Measurements from ENCODE around the gene SIK2.

SIK2 gene

GRCh38 chr11:111570796-111571195 is 31.5 kb upstream of the SIK2 start:
- no peaks in the 10 kb centered on the region for H3K9me3 Mint-ChIP-seq
- no peak overlapping the region for H3K27ac Mint-ChIP-seq (ENCODE audit: low read depth)
- H3K27me3 Mint-ChIP-seq = peaks cover 32% of the 10 kb centered on the region
- no peaks in the 10 kb centered on the region for H3K4me1 Mint-ChIP-seq
- no peak overlapping the region for H3K4me3 Mint-ChIP-seq
- DNase-seq (ENCODE audit: low spot score in 2 of 2) (no peak), ATAC-seq (replicated peaks; ENCODE audit: extremely low read depth, poor library complexity, severe bottlenecking) (no peak)
- H3K36me3 Mint-ChIP-seq (ENCODE audit: insufficient read depth) = no peaks in the 10 kb centered on the region

- ATAC-seq (replicated peaks; ENCODE audit: extremely low read depth, poor library complexity, severe bottlenecking) = no peak
- no peak overlapping the region for H3K27ac Mint-ChIP-seq (ENCODE audit: low read depth)
These were observed 30.3 kb upstream of the SIK2 start for GRCh38 chr11:111571829-111572501.

GRCh38 chr11:111572581-111572980 is 29.7 kb upstream of the SIK2 start:
- Mint-ChIP-seq H3K9me3 (no peaks in the 10 kb centered on the region), H3K27ac (ENCODE audit: low read depth) (no peak overlapping the region), H3K27me3 (peaks cover 32% of the 10 kb centered on the region), H3K4me1 (no peaks in the 10 kb centered on the region), H3K4me3 (no peak overlapping the region), H3K36me3 (ENCODE audit: insufficient read depth) (no peaks in the 10 kb centered on the region)
- ATAC-seq (replicated peaks; ENCODE audit: extremely low read depth, poor library complexity, severe bottlenecking) = no peak
- DNase-seq (ENCODE audit: low spot score in 2 of 2) = no peak

More at GRCh38 chr11:111571829-111572501, 30.3 kb upstream of the SIK2 start:
- DNase-seq (ENCODE audit: low spot score in 2 of 2) = no peak
- Mint-ChIP-seq H3K9me3 (no peaks in the 10 kb centered on the region), H3K4me3 (no peak overlapping the region), H3K36me3 (ENCODE audit: insufficient read depth) (no peaks in the 10 kb centered on the region), H3K4me1 (no peaks in the 10 kb centered on the region), H3K27me3 (peaks cover 32% of the 10 kb centered on the region)

GRCh38 chr11:111573821-111574249 is 28.4 kb upstream of the SIK2 start:
- no peak for DNase-seq (ENCODE audit: low spot score in 2 of 2)
- H3K4me1 Mint-ChIP-seq = no peaks in the 10 kb centered on the region
- H3K27me3 Mint-ChIP-seq = peaks cover 32% of the 10 kb centered on the region
- no peaks in the 10 kb centered on the region for H3K36me3 Mint-ChIP-seq (ENCODE audit: insufficient read depth)
- ATAC-seq (replicated peaks; ENCODE audit: extremely low read depth, poor library complexity, severe bottlenecking) = no peak
- H3K4me3 Mint-ChIP-seq = no peak overlapping the region
- no peaks in the 10 kb centered on the region for H3K9me3 Mint-ChIP-seq
- peak overlapping the region; percentile 30 for H3K27ac Mint-ChIP-seq (ENCODE audit: low read depth)

- Mint-ChIP-seq H3K27ac (ENCODE audit: low read depth) (peak overlapping the region; percentile 30), H3K27me3 (peaks cover 32% of the 10 kb centered on the region), H3K4me1 (no peaks in the 10 kb centered on the region), H3K9me3 (no peaks in the 10 kb centered on the region), H3K36me3 (ENCODE audit: insufficient read depth) (peaks cover 1% of the 10 kb centered on the region), H3K4me3 (peak overlapping the region; percentile 47)
- DNase-seq (ENCODE audit: low spot score in 2 of 2) = no peak
- ATAC-seq (replicated peaks; ENCODE audit: extremely low read depth, poor library complexity, severe bottlenecking) = no peak
These were observed 27.6 kb upstream of the SIK2 start for GRCh38 chr11:111574373-111575225.

- Mint-ChIP-seq H3K4me1 (no peaks in the 10 kb centered on the region), H3K36me3 (ENCODE audit: insufficient read depth) (peaks cover 1% of the 10 kb centered on the region), H3K27me3 (peaks cover 22% of the 10 kb centered on the region), H3K9me3 (no peaks in the 10 kb centered on the region), H3K27ac (ENCODE audit: low read depth) (no peak overlapping the region), H3K4me3 (no peak overlapping the region)
- ATAC-seq (replicated peaks; ENCODE audit: extremely low read depth, poor library complexity, severe bottlenecking) = no peak
- no peak for DNase-seq (ENCODE audit: low spot score in 2 of 2)
These were observed 26.5 kb upstream of the SIK2 start for GRCh38 chr11:111575740-111576139.

- Mint-ChIP-seq H3K27ac (ENCODE audit: low read depth) (no peak overlapping the region), H3K36me3 (ENCODE audit: insufficient read depth) (peaks cover 1% of the 10 kb centered on the region), H3K9me3 (no peaks in the 10 kb centered on the region), H3K27me3 (peaks cover under 1% of the 10 kb centered on the region), H3K4me1 (no peaks in the 10 kb centered on the region), H3K4me3 (no peak overlapping the region)
- DNase-seq (ENCODE audit: low spot score in 2 of 2) (no peak), ATAC-seq (replicated peaks; ENCODE audit: extremely low read depth, poor library complexity, severe bottlenecking) (no peak)
These were observed 24.4 kb upstream of the SIK2 start for GRCh38 chr11:111577821-111578220.

GRCh38 chr11:111581341-111581740 is 20.9 kb upstream of the SIK2 start:
- ATAC-seq (replicated peaks; ENCODE audit: extremely low read depth, poor library complexity, severe bottlenecking) (no peak), DNase-seq (ENCODE audit: low spot score in 2 of 2) (no peak)
- Mint-ChIP-seq H3K36me3 (ENCODE audit: insufficient read depth) (peaks cover 4% of the 10 kb centered on the region), H3K4me1 (no peaks in the 10 kb centered on the region), H3K27ac (ENCODE audit: low read depth) (no peak overlapping the region), H3K9me3 (no peaks in the 10 kb centered on the region), H3K27me3 (no peaks in the 10 kb centered on the region), H3K4me3 (no peak overlapping the region)

- Mint-ChIP-seq H3K27ac (ENCODE audit: low read depth) (no peak overlapping the region), H3K36me3 (ENCODE audit: insufficient read depth) (peaks cover 4% of the 10 kb centered on the region), H3K27me3 (no peaks in the 10 kb centered on the region), H3K4me3 (no peak overlapping the region), H3K9me3 (no peaks in the 10 kb centered on the region), H3K4me1 (no peaks in the 10 kb centered on the region)
- DNase-seq (ENCODE audit: low spot score in 2 of 2) (no peak), ATAC-seq (replicated peaks; ENCODE audit: extremely low read depth, poor library complexity, severe bottlenecking) (no peak)
These were observed 20.1 kb upstream of the SIK2 start for GRCh38 chr11:111582163-111582562.

- DNase-seq (ENCODE audit: low spot score in 2 of 2) = no peak
- Mint-ChIP-seq H3K36me3 (ENCODE audit: insufficient read depth) (peaks cover 4% of the 10 kb centered on the region), H3K27me3 (no peaks in the 10 kb centered on the region), H3K9me3 (no peaks in the 10 kb centered on the region), H3K4me1 (no peaks in the 10 kb centered on the region), H3K27ac (ENCODE audit: low read depth) (no peak overlapping the region), H3K4me3 (no peak overlapping the region)
- ATAC-seq (replicated peaks; ENCODE audit: extremely low read depth, poor library complexity, severe bottlenecking) = no peak
These were observed 19.4 kb upstream of the SIK2 start for GRCh38 chr11:111582881-111583280.

- DNase-seq (ENCODE audit: low spot score in 2 of 2) (no peak), ATAC-seq (replicated peaks; ENCODE audit: extremely low read depth, poor library complexity, severe bottlenecking) (no peak)
- no peaks in the 10 kb centered on the region for H3K9me3 Mint-ChIP-seq
- no peaks in the 10 kb centered on the region for H3K4me1 Mint-ChIP-seq
- H3K27ac Mint-ChIP-seq (ENCODE audit: low read depth) = no peak overlapping the region
- peaks cover 2% of the 10 kb centered on the region for H3K36me3 Mint-ChIP-seq (ENCODE audit: insufficient read depth)
- no peaks in the 10 kb centered on the region for H3K27me3 Mint-ChIP-seq
- H3K4me3 Mint-ChIP-seq = no peak overlapping the region
These were observed 16.9 kb upstream of the SIK2 start for GRCh38 chr11:111585371-111585770.

GRCh38 chr11:111586388-111586831 is 15.8 kb upstream of the SIK2 start:
- ATAC-seq (replicated peaks; ENCODE audit: extremely low read depth, poor library complexity, severe bottlenecking) = peak; percentile 52
- Mint-ChIP-seq H3K36me3 (ENCODE audit: insufficient read depth) (peaks cover 2% of the 10 kb centered on the region), H3K27ac (ENCODE audit: low read depth) (no peak overlapping the region), H3K27me3 (no peaks in the 10 kb centered on the region), H3K4me3 (no peak overlapping the region), H3K4me1 (no peaks in the 10 kb centered on the region), H3K9me3 (no peaks in the 10 kb centered on the region)
- peak in 1 of 2 donors; percentile 22 for DNase-seq (ENCODE audit: low spot score in 2 of 2)

GRCh38 chr11:111589114-111589513 is 13.1 kb upstream of the SIK2 start:
- peaks cover 2% of the 10 kb centered on the region for H3K36me3 Mint-ChIP-seq (ENCODE audit: insufficient read depth)
- H3K4me3 Mint-ChIP-seq = no peak overlapping the region
- no peaks in the 10 kb centered on the region for H3K9me3 Mint-ChIP-seq
- ATAC-seq (replicated peaks; ENCODE audit: extremely low read depth, poor library complexity, severe bottlenecking) (no peak), DNase-seq (ENCODE audit: low spot score in 2 of 2) (no peak)
- H3K27me3 Mint-ChIP-seq = no peaks in the 10 kb centered on the region
- no peaks in the 10 kb centered on the region for H3K4me1 Mint-ChIP-seq
- H3K27ac Mint-ChIP-seq (ENCODE audit: low read depth) = no peak overlapping the region

Measured in central memory CD8-positive, alpha-beta T cell (primary cell).